GM19099 (cell line): ENCODE measurements around the gene SP100.
A peak's percentile ranks its signal among the peaks of the same experiment; 100 is the strongest.

ENCODE experiments used
- POLR2A ChIP-seq: IDR thresholded peaks from 3 replicates; pipeline ENCODE4 v1.6.1; 2011; ENCODE audit warnings: low read depth; ENCODE audit not compliant: insufficient read length; ENCODE audit errors: extremely low read depth

SP100 gene

DNA sequence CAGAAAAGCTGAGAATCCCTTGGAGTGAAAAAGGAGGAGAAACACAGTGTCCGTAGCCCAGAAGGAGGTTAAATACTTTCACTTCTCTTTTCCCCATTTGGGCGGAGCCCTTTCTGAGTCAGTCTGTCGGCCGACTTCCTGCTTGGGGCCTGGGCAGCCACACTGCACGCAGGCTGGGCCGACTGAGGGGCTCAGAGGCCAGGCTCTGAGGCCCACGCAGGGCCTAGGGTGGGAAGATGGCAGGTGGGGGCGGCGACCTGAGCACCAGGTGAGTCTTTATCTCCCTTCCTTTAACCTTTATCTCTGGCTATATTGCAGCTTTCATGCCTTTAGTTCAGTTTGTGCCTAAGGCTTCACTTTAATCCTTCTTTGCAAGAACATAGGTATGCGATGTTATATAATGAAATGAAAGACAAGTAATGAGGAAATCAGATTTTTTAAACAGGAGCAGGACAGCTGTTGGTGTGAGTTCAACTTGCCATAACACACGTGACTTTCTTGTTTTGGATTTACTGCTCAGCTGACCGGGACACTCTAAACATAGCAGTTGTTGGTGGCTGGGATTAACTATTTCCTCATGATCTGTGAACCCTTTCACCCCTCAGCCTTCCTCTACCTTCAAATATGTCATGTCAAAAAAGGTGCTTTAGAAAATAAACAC lies at the start of gene SP100:
SP100 (plus strand) TSS at position 141 of the 661 bp plus-strand sequence; CDS start at position 237, 96 bp downstream.
- peak; percentile 94 for TF ChIP-seq POLR2A

DNA sequence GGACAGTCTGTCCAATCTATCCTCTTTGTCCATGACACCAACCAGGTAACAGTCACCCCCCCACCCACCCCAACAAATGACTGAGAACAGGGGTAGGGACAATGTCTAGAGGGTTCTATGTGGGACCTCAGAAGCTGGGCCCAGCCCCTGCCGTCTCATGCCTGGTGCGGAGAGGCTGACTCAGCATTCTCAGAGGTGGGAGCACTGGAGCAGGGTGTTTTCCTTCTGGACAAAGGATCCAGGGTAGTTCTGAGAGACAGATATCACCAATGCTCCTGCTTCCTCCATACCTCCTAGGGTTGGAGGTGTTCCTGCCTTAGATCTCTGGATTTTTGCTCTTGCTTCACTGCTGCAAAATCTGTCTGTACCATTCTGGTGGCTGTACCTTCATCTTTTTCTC lies 33.9 kb upstream of the SP100 start:
- TF ChIP-seq POLR2A: no peak

- TF ChIP-seq POLR2A: no peak
Observed at GRCh38 chr2:230383453-230383852, 32.5 kb upstream of the SP100 start.

GRCh38 chr2:230384986-230385385 lies 31.0 kb upstream of the SP100 start:
- TF ChIP-seq POLR2A: no peak

- TF ChIP-seq POLR2A: no peak
Observed at GRCh38 chr2:230394301-230394700, 21.7 kb upstream of the SP100 start.

DNA sequence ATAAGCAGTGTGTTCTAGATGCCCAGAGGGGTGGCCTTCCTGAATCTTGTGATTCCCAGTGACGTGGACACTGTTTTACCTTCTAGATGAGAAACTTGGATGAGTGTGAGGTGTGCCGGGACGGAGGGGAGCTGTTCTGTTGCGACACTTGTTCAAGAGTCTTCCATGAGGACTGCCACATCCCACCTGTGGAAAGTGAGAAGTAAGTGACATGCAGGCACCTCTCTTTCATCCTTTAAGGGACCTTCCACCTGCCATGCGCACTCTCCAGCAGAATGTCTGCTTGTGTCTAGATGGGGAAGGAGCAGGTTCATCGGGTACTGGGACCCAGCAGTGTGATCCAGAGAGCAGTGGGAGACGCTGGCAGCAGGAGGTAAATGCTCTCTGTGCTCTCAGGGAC lies 16.0 kb upstream of the SP100 start:
- TF ChIP-seq POLR2A: no peak

DNA sequence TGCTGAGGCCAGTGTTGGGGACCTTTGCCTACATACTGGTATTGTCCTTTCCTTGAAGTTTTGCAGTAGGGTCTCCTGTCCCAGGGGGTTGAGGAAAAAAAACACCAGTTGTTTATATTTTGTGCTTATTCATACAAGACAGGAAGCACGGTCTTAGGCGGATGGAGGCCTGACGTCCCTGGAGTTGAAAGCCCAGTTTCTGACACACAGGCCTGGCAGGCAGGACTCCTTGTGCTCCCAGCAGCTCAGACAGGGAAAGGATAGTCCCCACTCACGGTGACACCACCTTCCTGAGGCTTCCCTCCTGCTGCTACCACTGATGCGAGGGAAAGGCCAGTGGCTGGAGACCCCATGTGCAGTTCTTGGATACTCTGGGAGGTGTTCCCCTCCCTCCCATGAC lies 15.5 kb upstream of the SP100 start:
- TF ChIP-seq POLR2A: no peak

GRCh38 chr2:230403746-230404145 lies 12.3 kb upstream of the SP100 start:
- TF ChIP-seq POLR2A: no peak

- TF ChIP-seq POLR2A: no peak
Observed at GRCh38 chr2:230405824-230406223, 10.2 kb upstream of the SP100 start.

- TF ChIP-seq POLR2A: no peak
Observed at GRCh38 chr2:230408244-230408842, 7.7 kb upstream of the SP100 start.

GRCh38 chr2:230410263-230410662 lies 5.7 kb upstream of the SP100 start:
- no peak for TF ChIP-seq POLR2A

DNA sequence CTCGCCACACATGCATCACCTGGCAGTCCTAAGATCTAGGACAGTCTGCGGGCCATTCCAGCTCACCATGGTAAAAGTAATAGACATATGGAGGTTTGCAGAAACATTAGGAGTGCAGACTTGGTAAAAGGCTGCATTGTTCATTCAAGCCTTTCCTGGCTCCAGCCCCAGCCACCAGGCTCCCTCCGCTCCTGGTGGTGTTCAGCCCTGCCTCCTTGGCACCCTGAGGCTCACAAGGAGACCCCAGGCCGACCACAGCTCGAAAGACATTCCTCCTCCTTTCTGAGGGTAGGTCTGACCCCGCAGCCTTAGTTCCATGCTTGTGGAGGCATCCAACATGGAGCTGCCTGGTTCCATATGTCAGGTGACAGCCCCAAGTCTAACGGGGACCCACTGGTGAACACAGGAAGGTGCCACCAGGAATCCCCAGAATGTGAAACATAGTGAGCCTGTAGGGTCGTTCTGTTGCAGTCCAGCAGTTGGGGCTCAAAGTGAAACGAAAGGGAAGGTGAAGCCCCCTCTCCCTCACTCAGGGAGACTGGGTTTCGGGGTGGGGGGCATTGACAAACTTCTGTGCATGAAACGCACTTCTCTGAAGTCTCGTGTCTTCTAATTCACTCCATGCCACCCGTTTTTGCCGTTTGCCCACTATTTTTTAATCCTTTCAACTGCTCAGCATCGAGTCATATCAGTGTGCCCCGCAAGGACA lies 5.0 kb upstream of the SP100 start:
- no peak for TF ChIP-seq POLR2A

- TF ChIP-seq POLR2A: peak; percentile 52
Observed at GRCh38 chr2:230411570-230412370, 4.2 kb upstream of the SP100 start.

DNA sequence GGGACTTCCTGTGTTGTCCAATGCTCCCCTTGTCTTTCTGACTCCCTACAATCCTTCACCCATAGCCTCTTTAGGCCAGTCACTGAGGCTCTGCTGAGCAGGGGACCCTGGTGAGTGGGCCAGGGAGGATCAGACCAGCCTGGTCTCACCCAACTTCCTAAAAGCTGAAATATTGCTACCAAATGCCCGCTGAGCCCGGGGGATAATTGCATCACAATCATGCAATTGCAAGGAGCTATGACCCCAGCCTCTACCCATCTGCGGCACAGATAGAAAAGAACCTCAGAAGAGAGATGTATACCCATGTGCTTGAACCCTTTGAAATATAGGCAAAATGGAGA lies 3.7 kb upstream of the SP100 start:
- no peak for TF ChIP-seq POLR2A

- no peak for TF ChIP-seq POLR2A
Observed at GRCh38 chr2:230412846-230413245, 3.2 kb upstream of the SP100 start.
